Middle frontal gyrus (tissue), 1 donor: Measurements from ENCODE around the gene HMGA1.
A peak's percentile ranks its signal among the peaks of the same experiment; 100 is the strongest.

ENCODE experiments used
- DNase-seq: peaks from one replicate; pipeline ENCODE4 v3.0.0-alpha.2; 2015; ENCODE audit warnings: low spot score; ENCODE audit errors: extremely low spot score

Gene HMGA1

DNA sequence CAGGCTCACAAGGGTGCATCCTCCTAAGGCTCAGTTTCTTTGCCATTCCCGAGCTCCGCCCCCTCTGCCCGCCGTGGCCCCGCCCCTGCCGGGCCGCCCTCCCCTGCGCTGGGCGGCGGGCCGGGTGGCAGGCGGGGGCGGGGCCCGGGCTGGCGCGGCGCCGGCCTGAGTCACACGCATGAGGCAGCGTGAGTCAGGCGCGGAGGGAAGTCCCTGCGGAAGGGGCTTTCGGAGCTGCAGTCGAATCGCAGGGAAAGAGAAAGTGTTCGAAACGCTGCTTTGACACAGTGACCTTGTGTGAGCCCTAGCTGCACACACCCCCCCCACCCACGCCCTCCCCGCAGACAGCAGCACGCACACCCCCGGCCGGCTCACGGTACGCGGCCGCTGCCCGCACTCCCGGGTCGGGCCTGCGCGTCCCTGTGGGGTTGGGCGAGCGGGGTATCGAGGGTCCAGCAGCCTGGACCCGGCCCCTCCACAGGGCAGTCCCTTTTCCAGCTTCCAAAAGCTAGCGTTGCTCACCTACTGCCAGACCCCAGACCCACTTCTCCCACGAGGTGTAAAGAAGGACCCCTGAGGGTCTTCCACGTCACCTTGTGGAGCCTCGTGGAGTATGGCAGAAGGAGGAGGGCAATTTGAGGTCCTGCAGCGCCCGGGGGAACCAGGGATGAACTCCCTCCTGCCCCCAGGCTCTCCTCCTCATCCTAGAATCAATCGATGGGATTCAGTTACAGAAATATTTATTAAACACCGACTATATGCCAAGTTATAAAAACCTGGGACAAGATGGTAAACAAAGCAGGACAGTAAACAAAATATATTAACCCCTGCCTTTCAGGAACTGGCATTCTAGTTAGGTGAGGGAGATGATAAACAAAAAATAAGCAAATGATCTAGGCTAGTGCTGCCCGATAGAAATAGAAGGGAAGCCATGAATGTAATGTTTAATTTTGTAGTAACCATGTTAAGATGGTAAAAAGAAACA lies 12.4 kb upstream of the HMGA1 start:
- DNase-seq, result peak; percentile 78

DNA sequence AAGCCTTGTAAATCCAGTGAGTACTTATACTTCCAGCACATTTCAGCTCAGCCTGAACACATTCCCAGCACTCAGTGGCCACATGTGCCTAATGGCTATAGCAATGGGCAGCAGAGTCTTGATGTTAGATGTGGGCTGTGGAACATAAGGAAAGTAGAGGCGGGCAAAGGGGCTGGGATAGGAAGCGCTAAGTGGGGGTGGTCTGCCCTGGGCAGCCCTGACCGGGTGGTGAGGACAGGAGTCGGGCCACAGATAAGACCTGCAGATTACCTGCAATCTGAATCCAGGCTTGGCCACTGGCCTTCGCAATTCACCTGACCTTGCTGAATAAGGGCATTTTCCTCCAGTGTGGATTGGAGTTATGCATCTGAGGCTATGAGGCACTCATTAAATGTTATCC lies 11.1 kb upstream of the HMGA1 start:
- DNase-seq, result no peak

DNA sequence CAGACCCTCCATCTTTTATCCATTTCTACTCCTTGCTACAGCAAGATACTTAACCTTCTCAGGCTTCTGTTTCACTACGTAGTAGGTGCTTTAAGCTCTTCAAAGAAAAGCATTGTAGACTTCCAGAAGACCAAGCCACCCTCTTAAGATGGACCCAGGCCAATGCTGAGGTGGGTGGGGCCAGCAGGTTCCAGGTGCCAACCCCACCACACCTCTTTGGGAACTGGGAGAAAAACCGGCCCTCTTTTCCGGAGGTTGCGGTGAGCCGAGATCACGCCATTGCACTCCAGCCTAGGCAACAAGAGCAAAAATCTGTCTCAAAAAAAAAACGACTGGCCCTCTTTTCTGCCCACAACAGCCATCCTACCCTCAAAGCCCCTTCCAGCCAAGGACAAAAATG lies 10.6 kb upstream of the HMGA1 start:
- no peak for DNase-seq

DNA sequence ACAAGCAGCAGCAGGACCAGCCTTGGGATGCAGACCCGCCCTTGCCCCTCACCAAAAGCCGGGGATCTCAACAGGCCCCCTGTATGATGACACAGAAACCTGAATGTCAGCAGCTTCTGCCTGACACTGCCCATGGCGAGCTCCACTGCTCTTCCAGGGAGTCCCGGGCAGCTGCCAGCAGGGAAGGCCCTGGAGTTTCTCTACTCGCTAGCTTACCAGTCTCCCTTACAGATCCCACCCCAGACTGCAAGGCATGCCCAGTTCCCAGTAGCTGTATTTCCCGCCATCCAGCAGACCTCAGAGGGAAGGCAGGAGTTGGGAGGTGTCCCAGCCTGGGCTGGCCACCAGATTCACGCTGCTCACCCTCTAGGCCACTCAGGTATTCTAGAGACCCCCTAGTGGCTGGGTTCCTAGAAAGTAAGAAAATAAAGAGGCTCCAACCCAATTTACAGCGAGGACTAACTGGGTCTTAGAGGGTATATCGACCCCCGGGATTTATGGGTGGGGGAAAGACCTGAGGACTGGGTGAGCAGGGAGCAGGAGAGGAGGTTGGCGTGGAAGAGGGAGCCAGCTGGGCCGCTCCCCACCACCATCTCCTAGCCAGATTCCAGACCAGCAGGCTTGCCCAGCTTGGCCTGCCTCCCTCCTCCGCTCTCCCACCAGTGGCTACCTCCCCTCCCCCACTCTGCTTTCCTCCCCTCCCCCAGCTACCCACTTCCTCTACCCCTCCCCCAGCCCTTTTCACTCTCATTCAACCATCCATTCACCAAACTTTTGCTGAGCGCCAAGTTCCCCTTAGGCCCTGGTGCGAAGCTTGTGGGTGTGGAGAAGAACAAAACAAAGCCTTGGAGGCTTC lies 9.7 kb upstream of the HMGA1 start:
- no peak for DNase-seq

DNA sequence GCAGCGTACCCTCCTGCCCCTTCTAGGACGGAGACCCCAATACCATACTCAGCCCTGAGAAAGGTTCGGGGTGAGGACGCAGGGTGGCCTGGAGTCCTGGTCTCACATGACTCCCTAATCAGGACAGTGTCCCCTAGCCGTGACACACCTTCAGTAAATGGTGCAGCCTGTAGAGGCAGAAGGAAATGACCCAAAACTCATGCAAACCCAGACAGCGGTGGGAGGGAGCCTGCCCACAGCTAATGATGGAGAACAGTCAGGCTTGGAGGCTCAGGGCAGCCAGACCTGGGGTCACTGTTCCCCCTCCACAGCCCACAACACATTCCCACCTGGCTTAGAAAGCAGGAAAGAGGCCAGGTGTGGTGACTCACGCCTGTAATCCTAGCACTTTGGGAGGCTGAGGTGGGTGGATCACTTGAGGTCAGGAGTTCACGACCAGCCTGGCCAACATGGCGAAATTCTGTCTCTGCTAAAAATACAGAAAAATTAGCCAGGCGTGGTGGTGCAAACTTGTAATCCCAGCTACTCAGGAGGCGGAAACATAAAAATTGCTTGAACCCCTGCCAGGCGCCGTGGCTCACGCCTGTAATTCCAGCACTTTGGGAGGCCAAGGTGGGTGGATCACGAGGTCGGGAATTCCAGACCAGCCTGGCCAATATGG lies 8.8 kb upstream of the HMGA1 start:
- DNase-seq, result no peak

DNA sequence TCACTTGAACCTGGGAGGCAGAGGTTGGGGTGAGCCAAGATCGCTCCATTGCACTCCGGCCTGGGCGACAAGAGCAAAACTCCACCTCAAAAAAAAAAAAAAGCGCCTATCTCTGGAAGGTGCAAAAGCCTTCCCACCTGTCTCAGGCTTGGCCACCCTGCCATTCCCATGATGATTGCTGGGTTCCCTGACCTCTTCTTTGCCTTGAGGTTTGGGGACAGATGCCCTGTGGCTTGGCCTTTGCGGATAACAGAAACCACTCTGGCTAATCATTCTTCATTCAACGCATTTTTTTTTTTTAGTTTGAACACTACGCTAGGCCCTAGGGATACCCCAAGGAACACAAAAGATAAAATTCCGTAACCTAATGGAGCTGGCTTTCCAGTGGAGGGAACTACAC lies 6.8 kb upstream of the HMGA1 start:
- DNase-seq, result no peak

DNA sequence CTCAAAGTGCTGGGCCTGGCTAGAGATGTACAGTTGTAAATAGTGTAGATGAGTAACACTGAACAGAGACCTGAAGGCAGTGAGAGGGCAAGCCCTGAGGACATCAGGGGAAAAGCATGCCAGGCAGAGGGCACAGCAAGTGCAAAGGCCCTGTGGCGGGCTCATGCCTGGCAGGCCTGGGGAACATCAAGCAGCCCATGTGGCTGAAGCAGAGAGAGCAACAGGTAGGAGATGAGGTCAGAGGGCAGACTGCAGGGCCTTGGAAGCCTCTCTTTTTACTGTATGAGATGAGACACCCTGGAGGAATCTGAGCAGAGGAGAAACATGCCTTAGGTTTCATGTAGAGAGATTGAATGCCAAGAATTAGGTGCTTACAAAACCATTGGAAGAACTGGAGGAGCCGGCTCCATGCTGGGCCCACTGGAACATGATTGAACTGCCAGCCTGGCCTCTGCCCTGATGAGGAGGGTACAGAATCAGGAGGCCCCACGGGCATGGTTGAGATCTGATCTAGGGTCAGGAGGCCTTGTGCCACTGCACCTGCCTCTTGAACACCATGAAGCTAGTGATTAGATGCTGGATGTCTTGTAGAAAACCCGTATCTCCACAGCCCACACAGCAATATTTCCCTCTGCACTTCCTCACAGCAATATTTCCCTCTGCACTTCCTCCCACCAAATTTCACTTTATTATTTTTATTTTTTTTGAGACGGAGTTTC lies 5.9 kb upstream of the HMGA1 start:
- DNase-seq, result no peak

DNA sequence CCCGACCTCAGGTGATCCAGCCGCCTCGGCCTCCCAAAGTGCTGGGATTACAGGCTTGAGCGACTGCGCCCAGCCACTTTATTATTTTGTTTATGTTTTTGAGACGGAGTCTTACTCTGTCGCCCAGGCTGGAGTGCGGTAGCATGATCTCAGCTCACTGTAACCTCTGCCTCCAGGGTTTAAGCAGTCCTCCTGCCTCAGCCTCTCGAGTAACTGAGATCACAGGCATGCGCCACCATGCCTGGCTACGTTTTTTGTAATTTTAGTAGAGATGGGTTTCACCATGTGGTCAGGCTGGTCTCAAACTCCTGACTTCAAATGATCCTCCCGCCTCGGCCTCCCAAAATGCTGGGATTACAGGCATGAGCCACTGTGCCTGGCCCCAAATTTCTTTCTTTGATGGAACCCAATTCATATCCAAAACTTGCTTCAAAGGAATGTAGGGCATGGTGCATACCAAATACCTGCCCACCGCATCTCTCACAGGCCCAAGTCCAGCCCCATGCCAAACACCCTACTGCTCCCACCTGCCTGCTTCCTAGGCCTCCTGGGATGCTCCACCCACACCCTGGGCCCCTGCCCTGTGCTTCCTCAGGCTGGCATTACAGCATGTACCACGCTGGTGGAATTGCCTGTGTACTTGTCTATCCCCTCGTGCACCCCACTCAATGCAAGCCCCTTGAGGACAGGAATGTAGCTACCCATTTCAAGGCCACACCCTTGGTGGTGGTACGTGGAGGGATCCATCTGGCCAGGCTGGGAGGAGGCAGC lies 4.9 kb upstream of the HMGA1 start:
- DNase-seq, result no peak

DNA sequence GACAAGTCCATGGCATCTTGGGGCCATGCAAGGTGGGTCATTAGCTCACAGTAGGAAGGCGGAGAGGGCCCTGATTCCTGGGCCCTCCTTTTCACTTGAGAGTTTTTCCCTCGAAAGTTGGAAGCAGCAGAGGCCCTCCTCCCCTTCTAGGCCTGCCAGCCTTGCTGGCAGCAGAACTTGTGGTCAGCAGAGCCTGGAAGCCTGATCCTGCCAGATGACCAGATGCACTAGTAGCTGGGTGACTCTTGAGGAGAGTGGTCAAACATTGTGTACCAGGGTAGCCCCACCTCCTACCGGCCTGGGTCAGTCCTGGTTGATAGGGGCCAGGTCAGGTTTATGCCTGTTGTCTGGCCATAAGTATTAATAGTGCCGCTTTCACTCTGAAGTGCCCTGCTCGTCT lies 3.8 kb upstream of the HMGA1 start:
- no peak for DNase-seq

DNA sequence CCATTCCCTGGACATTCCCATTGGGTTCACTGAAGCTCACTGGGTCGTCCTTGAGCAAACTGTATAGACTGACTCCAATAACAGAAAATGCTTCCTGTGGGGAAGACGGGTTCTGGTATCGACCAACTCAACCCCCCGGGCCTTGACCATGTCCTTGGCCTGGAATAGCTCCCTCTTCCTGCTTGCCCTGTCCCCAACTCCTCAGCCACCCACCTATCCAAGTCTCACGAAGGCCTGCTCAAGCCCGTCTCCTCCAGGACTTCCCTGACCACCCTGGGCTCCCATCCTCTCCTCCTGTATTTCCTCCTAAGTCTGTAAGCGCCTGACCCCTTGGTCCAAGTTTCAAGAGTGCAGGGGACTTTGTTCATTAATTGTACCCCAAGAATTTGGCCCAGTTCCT lies 2.8 kb upstream of the HMGA1 start:
- no peak for DNase-seq

DNA sequence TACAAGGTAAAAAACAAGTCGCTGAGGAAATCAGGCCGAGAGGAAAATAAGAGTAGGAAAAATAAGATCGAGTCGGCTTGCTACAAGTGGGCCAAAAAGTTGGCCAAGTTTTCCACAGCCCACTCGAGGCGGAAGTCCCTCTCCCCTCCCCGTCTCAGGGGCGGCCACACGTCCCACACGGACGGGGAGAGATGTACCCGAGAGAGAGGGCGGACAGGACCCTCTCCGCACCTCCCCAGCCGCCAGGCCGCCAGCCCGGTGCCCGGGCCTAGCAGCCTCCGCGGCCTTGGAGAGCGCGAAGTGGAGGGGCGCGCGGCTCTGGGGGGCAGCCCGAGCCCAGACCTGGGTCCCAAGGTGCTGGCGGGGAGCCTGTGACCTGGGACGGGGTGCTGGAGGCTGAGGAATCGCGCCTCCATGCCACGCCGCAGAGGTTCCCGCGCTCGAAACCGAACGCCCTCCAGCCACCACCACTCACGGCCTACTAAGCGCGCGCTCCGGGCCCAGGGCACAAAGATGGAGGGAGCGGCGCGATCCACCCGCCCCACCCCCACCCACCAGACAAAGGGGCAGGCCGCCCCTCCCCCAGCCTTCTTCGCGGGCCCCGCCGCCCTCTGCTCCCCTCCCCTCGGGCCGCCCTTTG lies 1.9 kb upstream of the HMGA1 start:
- no peak for DNase-seq

DNA sequence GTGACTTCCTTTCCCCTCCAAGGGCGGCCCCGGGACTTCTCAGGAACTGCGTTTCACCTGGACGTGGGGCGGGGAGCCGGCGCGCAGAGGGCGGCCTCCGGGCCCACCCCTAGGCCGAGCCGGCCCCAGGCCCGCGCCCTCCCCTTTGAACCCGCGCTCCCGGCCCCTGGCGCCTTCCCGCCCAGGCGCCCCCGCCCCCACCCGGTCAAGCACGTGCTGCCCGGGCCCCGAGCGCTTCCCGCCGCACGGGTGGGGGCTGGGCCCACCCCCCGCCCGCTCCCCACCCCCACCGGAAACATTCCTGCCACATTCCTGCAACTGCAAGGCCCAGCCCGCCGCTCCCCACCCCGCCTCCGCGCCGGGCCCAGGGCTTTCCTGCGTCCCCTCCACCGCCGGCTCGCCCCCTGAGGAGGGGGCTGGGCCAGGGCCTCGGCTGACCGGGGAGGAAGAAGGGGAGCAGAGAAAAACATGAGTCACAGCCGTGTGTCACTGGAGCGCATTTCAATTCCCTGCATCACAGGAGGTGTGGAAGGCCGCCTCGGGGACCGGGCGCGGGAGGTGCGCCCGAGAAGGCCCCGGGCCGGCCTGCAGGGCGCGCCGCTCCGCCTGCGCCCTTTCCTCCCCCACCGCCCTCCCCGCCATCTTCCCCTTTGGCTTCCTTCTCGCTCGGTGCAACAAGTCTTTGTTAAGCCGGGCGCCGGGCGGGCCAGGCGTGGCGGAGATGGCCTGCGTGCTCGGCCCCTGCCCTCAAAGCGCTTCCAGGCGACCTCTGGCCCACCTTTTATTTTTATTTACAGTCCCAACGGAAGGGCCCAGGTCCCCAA lies 1.2 kb upstream of the HMGA1 start:
- no peak for DNase-seq

DNA sequence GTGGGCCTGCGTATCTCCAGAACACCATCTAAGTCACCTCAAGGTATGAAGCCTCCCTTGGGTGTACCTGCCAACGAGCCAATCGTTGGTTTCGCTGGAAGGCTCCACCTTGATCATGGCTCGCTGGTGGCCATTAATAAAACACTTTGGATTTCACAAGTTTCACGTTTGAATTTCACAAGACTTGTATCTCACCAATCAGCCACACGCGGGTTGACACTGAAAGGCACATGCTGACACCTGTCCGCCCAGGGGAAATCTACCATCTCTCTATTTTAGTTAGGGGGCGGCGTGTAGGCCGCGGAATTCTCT lies 586 bp upstream of the HMGA1 start:
- no peak for DNase-seq

DNA sequence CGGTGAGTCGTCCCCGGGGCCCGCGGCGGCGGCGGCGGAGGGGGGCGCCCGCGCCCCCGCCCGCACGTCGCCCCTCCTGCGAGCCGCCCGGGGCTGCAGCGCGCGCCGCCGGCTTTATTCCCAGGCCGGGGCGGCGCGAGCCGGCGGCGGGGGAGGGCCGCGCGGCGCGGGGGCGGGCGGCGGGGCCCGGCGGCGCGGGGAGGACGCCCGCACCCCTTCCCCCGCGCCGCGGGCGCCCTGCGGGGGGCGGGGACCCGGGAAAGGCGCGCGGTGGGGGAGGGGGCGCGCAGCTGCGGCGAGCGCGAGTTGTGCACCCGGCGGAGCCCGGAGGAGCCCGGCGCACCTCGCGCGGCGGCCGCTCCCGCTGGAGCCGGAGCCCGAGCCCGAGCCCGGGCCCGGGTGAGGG lies 646 bp downstream of the HMGA1 start:
- no peak for DNase-seq

DNA sequence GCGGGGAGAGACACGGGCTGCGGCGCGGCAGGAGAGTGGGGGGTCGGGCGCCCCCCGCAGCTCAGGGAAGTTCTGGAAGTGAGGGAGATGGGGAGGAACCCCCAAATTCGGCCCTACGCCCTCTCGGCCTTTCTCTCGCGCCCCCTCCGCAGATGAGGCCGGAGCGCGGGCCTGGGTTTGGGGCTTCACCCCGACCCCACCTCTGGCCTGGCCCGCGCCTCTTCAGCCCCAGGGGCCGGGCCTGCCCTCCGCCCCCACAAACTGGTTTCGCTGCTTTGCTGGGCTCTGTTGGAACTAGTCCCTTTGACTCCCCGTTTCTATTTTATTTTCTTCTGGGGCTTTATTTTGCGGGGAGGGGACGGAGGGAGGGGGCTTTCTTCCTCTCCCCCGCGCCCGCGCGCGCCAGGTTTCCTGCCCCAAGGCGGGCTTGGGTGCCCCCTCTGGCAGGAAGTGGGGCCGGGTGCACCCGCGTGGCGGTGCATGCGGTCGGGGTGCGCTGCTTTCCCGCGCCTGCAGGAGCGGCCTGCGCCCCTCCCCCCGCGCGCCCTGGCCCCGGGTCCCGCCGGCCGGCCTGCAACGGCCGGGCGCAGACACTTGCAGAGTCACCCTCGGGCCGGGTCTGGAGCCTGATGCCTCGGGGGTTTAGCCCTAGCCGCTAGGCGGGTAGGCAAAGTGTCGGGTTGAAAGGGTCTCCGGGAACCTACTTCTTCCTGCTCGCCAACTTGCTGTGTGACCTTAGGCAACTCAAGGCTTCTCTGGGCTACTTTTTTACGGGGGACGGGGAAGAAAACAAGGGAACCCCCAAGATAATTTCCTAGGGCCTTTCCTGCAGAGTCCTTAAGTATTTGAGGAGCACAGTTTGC lies 1.3 kb downstream of the HMGA1 start:
- no peak for DNase-seq

DNA sequence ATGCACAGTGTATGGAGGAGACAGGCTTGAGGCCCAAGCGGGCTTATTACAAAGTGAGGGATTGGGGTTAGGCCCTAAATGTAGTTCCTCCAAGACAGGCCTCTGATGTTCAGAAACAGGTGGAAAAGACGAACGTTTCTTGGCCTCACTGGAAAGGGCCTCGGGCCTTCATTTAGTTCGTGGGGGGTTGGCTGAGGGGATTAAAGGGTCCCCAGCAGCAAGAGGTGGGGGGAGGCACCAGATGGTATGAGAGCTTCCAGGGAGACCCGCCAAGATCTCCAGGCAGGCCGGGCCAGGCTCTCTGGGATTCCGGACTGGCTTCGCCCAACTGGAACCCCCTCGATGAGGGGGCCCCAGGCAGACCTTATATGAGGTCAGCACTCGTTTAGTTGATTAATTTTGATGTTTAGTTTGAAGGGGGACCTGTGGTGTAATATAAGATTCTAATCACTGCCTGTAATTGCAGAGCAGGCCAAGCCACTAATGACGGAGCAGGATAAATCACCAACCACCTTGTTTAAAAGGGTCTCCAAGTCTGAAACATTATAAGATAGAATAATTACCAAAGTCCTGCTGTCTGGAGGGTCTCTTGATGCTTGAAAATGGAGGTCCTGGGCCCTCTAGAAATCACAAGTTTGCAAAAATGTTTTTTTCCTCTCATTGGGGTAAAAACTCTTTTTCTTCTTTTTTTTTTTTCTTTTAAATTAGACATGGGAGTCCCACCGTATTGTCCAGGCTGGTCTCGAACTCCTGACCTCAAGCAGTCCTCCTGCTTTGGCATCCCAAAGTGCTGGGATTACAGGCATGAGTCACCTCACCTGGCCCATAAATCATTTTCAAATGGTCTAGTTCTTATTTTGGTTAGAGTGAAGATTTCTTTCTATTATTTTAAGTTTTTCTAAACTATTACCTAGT lies 2.2 kb downstream of the HMGA1 start:
- DNase-seq, result no peak

DNA sequence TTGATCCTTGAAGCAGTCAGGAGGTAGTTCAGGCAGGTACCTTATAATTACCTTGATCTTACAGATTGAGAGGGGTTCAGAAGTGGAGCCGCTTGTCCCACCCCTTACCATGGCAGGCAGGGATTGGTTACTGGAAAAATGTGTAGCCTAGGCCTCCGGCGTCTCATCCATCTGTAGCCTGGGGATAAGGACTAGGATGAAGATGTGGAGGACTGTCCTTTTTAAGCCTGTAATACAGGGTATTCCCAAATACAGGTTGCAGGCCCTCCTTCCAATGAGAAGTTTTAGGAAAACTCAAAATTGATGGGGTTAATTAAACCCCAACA lies 2.8 kb downstream of the HMGA1 start:
- DNase-seq, result no peak
